ENCODE measurements around the gene SEMA4D. TPM values are rescaled to one million over a fixed set of nuclear protein-coding genes. Genes with fewer than 3 reads are reported as not detected.

SEMA4D gene
- total and polyA plus RNA-seq, 2 of the 13 experiments (the other 11 are each of a cell fraction or from before 2014, with no cell fraction given), result 0.13 to 0.16 TPM

DNA sequence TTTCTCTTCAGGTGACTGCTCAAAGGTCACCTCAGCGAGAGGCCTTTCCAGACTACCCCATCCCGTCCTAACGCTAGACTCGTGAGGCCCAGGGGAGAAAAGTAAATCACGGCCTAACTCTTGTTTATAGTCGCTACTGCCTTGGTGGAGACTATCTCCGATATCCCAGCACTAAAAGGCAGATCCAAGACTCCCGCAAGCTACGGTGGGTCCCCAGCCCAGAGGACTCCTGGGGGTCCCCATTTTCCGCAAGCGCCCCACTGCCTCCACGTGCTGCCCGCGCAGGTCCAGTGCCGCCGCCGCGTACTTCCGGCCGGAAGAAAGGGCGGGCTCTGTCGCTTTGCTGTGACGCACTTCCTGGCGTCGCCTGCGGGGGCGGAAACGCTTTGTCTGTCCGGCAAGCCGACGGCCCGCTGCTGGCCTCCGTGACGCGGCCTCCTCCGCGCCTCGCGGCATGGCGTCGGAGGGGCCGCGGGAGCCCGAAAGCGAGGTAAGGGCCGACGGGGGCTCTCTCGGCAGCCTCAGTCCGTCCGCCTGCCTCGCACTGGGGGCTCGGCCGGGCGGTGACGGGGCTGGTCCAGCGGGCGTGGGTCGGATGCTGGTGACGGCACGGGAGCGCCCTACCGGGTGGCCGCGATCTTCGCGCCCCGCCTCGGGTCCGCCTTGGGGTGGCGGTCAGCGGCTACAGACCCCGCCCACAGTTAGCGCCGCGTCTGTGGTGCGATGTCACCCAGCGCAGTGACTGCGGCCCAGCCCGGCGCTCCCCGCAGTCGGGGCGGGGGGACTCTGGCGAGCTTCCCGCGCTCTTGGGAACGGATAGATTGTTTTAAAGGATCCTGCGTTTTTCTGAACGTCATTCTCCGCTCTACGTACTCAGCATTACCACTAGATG lies 179.5 kb downstream of the SEMA4D start, which contains the start of gene SECISBP2 (continued):
- TF ChIP-seq, protein P1, sequence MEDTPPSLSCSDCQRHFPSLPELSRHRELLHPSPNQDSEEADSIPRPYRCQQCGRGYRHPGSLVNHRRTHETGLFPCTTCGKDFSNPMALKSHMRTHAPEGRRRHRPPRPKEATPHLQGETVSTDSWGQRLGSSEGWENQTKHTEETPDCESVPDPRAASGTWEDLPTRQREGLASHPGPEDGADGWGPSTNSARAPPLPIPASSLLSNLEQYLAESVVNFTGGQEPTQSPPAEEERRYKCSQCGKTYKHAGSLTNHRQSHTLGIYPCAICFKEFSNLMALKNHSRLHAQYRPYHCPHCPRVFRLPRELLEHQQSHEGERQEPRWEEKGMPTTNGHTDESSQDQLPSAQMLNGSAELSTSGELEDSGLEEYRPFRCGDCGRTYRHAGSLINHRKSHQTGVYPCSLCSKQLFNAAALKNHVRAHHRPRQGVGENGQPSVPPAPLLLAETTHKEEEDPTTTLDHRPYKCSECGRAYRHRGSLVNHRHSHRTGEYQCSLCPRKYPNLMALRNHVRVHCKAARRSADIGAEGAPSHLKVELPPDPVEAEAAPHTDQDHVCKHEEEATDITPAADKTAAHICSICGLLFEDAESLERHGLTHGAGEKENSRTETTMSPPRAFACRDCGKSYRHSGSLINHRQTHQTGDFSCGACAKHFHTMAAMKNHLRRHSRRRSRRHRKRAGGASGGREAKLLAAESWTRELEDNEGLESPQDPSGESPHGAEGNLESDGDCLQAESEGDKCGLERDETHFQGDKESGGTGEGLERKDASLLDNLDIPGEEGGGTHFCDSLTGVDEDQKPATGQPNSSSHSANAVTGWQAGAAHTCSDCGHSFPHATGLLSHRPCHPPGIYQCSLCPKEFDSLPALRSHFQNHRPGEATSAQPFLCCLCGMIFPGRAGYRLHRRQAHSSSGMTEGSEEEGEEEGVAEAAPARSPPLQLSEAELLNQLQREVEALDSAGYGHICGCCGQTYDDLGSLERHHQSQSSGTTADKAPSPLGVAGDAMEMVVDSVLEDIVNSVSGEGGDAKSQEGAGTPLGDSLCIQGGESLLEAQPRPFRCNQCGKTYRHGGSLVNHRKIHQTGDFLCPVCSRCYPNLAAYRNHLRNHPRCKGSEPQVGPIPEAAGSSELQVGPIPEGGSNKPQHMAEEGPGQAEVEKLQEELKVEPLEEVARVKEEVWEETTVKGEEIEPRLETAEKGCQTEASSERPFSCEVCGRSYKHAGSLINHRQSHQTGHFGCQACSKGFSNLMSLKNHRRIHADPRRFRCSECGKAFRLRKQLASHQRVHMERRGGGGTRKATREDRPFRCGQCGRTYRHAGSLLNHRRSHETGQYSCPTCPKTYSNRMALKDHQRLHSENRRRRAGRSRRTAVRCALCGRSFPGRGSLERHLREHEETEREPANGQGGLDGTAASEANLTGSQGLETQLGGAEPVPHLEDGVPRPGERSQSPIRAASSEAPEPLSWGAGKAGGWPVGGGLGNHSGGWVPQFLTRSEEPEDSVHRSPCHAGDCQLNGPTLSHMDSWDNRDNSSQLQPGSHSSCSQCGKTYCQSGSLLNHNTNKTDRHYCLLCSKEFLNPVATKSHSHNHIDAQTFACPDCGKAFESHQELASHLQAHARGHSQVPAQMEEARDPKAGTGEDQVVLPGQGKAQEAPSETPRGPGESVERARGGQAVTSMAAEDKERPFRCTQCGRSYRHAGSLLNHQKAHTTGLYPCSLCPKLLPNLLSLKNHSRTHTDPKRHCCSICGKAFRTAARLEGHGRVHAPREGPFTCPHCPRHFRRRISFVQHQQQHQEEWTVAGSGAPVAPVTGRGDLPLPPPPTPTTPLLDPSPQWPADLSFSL (CRISPR knock-in tag; IDR thresholded peaks at IDR 0.05), result no peak
- no peak for TF ChIP-seq ZNF75D (CRISPR knock-in tag; IDR thresholded peaks at IDR 0.05; ENCODE audit: borderline replicate concordance)
- TF ChIP-seq JARID2 (CRISPR knock-in tag; IDR thresholded peaks at IDR 0.05; ENCODE audit: insufficient replicate concordance), result peak; percentile 63
- TF ChIP-seq, protein P2, sequence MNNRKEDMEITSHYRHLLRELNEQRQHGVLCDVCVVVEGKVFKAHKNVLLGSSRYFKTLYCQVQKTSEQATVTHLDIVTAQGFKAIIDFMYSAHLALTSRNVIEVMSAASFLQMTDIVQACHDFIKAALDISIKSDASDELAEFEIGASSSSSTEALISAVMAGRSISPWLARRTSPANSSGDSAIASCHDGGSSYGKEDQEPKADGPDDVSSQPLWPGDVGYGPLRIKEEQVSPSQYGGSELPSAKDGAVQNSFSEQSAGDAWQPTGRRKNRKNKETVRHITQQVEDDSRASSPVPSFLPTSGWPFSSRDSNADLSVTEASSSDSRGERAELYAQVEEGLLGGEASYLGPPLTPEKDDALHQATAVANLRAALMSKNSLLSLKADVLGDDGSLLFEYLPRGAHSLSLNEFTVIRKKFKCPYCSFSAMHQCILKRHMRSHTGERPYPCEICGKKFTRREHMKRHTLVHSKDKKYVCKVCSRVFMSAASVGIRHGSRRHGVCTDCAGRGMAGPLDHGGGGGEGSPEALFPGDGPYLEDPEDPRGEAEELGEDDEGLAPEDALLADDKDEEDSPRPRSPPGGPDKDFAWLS (CRISPR knock-in tag; IDR thresholded peaks at IDR 0.05; ENCODE audit: borderline replicate concordance), result no peak
- TF ChIP-seq TP53 (CRISPR knock-in tag; conservative IDR thresholded peaks at IDR 0.05), result peak; percentile 23; the same call in 1 of the 2 replicates
- no peak; the same call in 1 of the 2 replicates for TF ChIP-seq ATF7 (IDR thresholded peaks at IDR 0.05)
- 0 out of 2 replicates have a peak, but pooled peaks have one; percentile 14 for TF ChIP-seq ATF7 (CRISPR knock-in tag; IDR thresholded peaks at IDR 0.05)
- TF ChIP-seq MEF2D (CRISPR knock-in tag; IDR thresholded peaks at IDR 0.05), result peak; percentile 64; the same call in 1 of the 2 replicates
- no peak for TF ChIP-seq SUZ12 (IDR thresholded peaks at IDR 0.05; ENCODE audit: low read depth, low read length)
- TF ChIP-seq, protein P3, sequence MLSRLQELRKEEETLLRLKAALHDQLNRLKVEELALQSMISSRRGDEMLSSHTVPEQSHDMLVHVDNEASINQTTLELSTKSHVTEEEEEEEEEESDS (CRISPR knock-in tag; IDR thresholded peaks at IDR 0.05; ENCODE audit: borderline replicate concordance), result 0 out of 2 replicates have a peak, but pooled peaks have one; percentile 41
- TF ChIP-seq ZNF333 (CRISPR knock-in tag; IDR thresholded peaks at IDR 0.05; ENCODE audit: borderline replicate concordance), result peak; percentile 93
- no peak for TF ChIP-seq ZNF432 (CRISPR knock-in tag; IDR thresholded peaks at IDR 0.05; ENCODE audit: borderline replicate concordance)
- TF ChIP-seq ZNF891 (CRISPR knock-in tag; IDR thresholded peaks at IDR 0.05), result peak; percentile 95
- no peak; the same call in 1 of the 2 replicates for TF ChIP-seq ZNF460 (CRISPR knock-in tag; IDR thresholded peaks at IDR 0.05; ENCODE audit: borderline replicate concordance)
- peak; percentile 39; the same call in 1 of the 2 replicates for TF ChIP-seq SMAD3 (CRISPR knock-in tag; IDR thresholded peaks at IDR 0.05)
- TF ChIP-seq, protein P4, sequence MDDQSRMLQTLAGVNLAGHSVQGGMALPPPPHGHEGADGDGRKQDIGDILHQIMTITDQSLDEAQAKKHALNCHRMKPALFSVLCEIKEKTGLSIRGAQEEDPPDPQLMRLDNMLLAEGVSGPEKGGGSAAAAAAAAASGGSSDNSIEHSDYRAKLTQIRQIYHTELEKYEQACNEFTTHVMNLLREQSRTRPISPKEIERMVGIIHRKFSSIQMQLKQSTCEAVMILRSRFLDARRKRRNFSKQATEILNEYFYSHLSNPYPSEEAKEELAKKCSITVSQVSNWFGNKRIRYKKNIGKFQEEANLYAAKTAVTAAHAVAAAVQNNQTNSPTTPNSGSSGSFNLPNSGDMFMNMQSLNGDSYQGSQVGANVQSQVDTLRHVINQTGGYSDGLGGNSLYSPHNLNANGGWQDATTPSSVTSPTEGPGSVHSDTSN (CRISPR knock-in tag; IDR thresholded peaks at IDR 0.05; ENCODE audit: borderline replicate concordance), result 0 out of 2 replicates have a peak, but pooled peaks have one; percentile 32
- TF ChIP-seq, protein P5, sequence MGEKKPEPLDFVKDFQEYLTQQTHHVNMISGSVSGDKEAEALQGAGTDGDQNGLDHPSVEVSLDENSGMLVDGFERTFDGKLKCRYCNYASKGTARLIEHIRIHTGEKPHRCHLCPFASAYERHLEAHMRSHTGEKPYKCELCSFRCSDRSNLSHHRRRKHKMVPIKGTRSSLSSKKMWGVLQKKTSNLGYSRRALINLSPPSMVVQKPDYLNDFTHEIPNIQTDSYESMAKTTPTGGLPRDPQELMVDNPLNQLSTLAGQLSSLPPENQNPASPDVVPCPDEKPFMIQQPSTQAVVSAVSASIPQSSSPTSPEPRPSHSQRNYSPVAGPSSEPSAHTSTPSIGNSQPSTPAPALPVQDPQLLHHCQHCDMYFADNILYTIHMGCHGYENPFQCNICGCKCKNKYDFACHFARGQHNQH (CRISPR knock-in tag; IDR thresholded peaks at IDR 0.05), result peak; percentile 77
